NT2/D1 (cell line): ENCODE results near the gene ADH7.
"Not testable (repeated sequence)": the region's sequence is repeated elsewhere in the genome, so short reads cannot be mapped to it uniquely, and the experiment has no call there.

Source experiments
- YY1 ChIP-seq: IDR thresholded peaks from 2 replicates; pipeline ENCODE4 v1.6.1; 2011; ENCODE audit not compliant: insufficient read length, insufficient read depth
- ZNF274 ChIP-seq: IDR thresholded peaks from 2 replicates; pipeline ENCODE4 v1.6.1; 2011; ENCODE audit warnings: mild to moderate bottlenecking, low read depth, low read length

DNA sequence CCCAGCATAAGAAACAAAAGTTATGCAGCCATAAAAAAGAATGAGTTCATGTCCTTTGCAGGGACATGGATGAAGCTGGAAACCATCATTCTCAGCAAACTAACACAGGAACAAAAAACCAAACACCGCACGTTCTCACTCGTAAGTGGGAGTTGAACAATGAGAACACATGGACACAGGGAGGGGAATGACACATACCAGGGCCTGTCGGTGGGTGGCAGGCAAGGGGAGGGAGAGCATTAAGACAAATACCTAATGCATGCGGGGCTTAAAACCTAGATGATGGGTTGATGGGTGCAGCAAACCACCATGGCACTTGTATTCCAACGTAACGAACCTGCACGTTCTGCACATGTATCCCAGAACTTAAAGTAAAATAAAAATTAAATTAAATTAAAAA is 19.4 kb downstream of the ADH7 start:
- not testable (repeated sequence) for TF ChIP-seq YY1, ZNF274
